Spleen (tissue), 11 donors: Measurements from ENCODE around the gene YEATS2. TPM values are rescaled to one million over a fixed set of nuclear protein-coding genes. Genes with fewer than 3 reads are reported as not detected.

Experiments used
- DNase-seq: peaks from one replicate; pipeline ENCODE4 v3.0.0-alpha.2; 2020
- H3K27ac ChIP-seq, 8 donors: fragments of 200-600 bp; sonication (generic) in 7 of 8; 1 replicate in 4 of 8; 2 replicates in 4 of 8; pipeline versions ENCODE4 v1.5.0 to v1.8.0; 2016 to 2021; ENCODE audit warnings: inconsistent platforms in 4 of 8, mild to moderate bottlenecking in 4 of 8, moderate library complexity in 1 of 8
- H3K27me3 ChIP-seq, 7 donors: fragments of 200-600 bp; sonication (generic) in 6 of 7; replicated peaks in 1 of 7; 1 replicate in 4 of 7; 2 replicates in 3 of 7; pipeline versions ENCODE4 v1.5.0 to v1.8.0; 2016 to 2021; ENCODE audit warnings: inconsistent platforms in 3 of 7, mild to moderate bottlenecking in 1 of 7
- H3K36me3 ChIP-seq, 6 donors: fragments of 200-600 bp; sonication (generic) in 5 of 6; 1 replicate in 4 of 6; 2 replicates in 2 of 6; pipeline versions ENCODE4 v1.5.0 to v1.8.0; 2016 to 2021; ENCODE audit warnings: inconsistent platforms in 2 of 6
- H3K4me1 ChIP-seq, 6 donors: fragments of 200-600 bp; sonication (generic) in 5 of 6; 1 replicate in 3 of 6; 2 replicates in 3 of 6; pipeline versions ENCODE4 v1.5.0 to v1.8.0; 2016 to 2021; ENCODE audit warnings: inconsistent platforms in 3 of 6
- H3K4me3 ChIP-seq, 8 donors: fragments of 200-600 bp; sonication (generic) in 7 of 8; 1 replicate in 4 of 8; 2 replicates in 4 of 8; pipeline versions ENCODE4 v1.5.0 to v1.8.0; 2016 to 2021; ENCODE audit warnings: inconsistent platforms in 4 of 8, mild to moderate bottlenecking in 4 of 8, moderate library complexity in 2 of 8
- H3K9me3 ChIP-seq, 8 donors: fragments of 200-600 bp; sonication (generic) in 7 of 8; 1 replicate in 4 of 8; 2 replicates in 4 of 8; pipeline versions ENCODE4 v1.5.0 to v1.8.0; 2016 to 2021; ENCODE audit warnings: inconsistent platforms in 4 of 8
- CTCF ChIP-seq, 11 experiments: fragments of 200-600 bp in 7 of 11; fragments of 450-650 bp in 4 of 11; sonication (generic) in 4 of 11; IDR thresholded peaks in 8 of 11; conservative IDR thresholded peaks in 3 of 11; 1 replicate in 7 of 11; 2 replicates in 4 of 11; pipeline versions ENCODE4 v1.4.0 to v1.8.0; 2016 to 2021; ENCODE audit warnings: antibody characterized with exemption in 11 of 11, inconsistent platforms in 4 of 11, mild to moderate bottlenecking in 1 of 11
- POLR2A ChIP-seq, 3 donors: fragments of 450-650 bp; IDR thresholded peaks; one replicate each; pipeline ENCODE4 v1.5.1; 2017; ENCODE audit warnings: antibody characterized with exemption in 3 of 3, mild to moderate bottlenecking in 1 of 3
- POLR2AphosphoS5 ChIP-seq, 3 donors: sonication (generic); formaldehyde crosslinking; IDR thresholded peaks; one replicate each; pipeline ENCODE4 v1.5.1; 2017; ENCODE audit warnings: antibody characterized with exemption in 3 of 3
- WGBS, 5 donors: extraction: QIAGEN DNeasy Blood & Tissue Kit in 3 of 5; methylation state at CpG; one replicate each; pipeline versions ENCODE4 v1.1.5 to v1.1.7; 2013 to 2018; 5-methylcytosine and 5-hydroxymethylcytosine counted together
- intact Hi-C: fragments of 100-400 bp; cut with DNase I; formaldehyde crosslinking; loops from one replicate; pipeline ENCODE4 v1.15.0; 2023; ENCODE audit warnings: low total_unique reads
- polyA plus RNA-seq, 3 donors: library from polyadenylated mRNA; stranded (reverse); fragments of 200-250 nt; gene quantifications; one replicate each; pipeline ENCODE4 v1.2.1, GENCODE V29; 2013
- total RNA-seq, 7 donors: library from RNA; depleted of rRNA in 3 of 7; stranded (reverse); fragments of >200 nt in 3 of 7; fragmentation: NEBNext Ultra II Directional in 4 of 7; extraction: Animal tissue kit (Norgen Biotek cat#: 25700) in 4 of 7; gene quantifications; one replicate each; pipeline versions ENCODE4 v1.1.0 to v1.2.1, GENCODE V29; 2016 to 2021
- donor health status: healthy with polysubstance abuse.
- donor health status: DM: no; HTN: no; CAD: no; lungs with moderate emphysema.
- donor health status: DM: no; HTN: no; CAD: no.
- donor health status: Bipolar disorder and iron deficiency.
- donor health status: healthy.
- donor health status: DM: no; HTN: no; CAD: no.
- donor health status: DM: yes; HTN: yes; CAD: no.

The YEATS2 gene
- total and polyA plus RNA-seq, 10 donors, result 4.6 to 33.5 (median 24.9) TPM

GRCh38 chr3:183745300-183746098 lies 47.9 kb downstream of the YEATS2 start:
- Histone ChIP-seq H3K9me3 (no peaks in the 10 kb centered on the region), H3K27me3 (no peaks in the 10 kb centered on the region), H3K4me3 (no peak overlapping the region), H3K27ac (no peak overlapping the region), H3K36me3 (peaks cover 0 to 80% (median 21%) of the 10 kb centered on the region in 6 donors), H3K4me1 (no peaks in the 10 kb centered on the region)
- intact Hi-C loops, result no loop called here
- TF ChIP-seq POLR2AphosphoS5 (IDR thresholded peaks at IDR 0.05) (no peak), CTCF (IDR thresholded peaks at IDR 0.05 in 8 of 11, conservative IDR thresholded peaks at IDR 0.05 in 3 of 11) (no peak), POLR2A (IDR thresholded peaks at IDR 0.05) (no peak)
- DNase-seq, result no peak
- WGBS, 5 donors, result 88 to 91% (median 89%) methylated on average over 16 of the region's 16 CpGs

GRCh38 chr3:183754052-183754451 lies 56.5 kb downstream of the YEATS2 start:
- DNase-seq, result no peak
- H3K27ac ChIP-seq, result no peak overlapping the region
- peaks cover 2 to 100% (median 61%) of the 10 kb centered on the region in 6 donors for H3K36me3 ChIP-seq
- no peaks in the 10 kb centered on the region for H3K9me3 ChIP-seq
- intact Hi-C loops, result no loop called here
- no peak for TF ChIP-seq POLR2AphosphoS5 (IDR thresholded peaks at IDR 0.05)
- no peak for TF ChIP-seq POLR2A (IDR thresholded peaks at IDR 0.05)
- no peak for TF ChIP-seq CTCF (IDR thresholded peaks at IDR 0.05 in 8 of 11, conservative IDR thresholded peaks at IDR 0.05 in 3 of 11)
- no peaks in the 10 kb centered on the region for H3K4me1 ChIP-seq
- no peak overlapping the region for H3K4me3 ChIP-seq
- no peaks in the 10 kb centered on the region for H3K27me3 ChIP-seq
- WGBS, 5 donors, result 95 to 98% (median 96%) methylated on average over 5 of the region's 5 CpGs

GRCh38 chr3:183762304-183762703 lies 64.7 kb downstream of the YEATS2 start:
- Histone ChIP-seq H3K4me1 (peaks cover 0 to 28% (median 7%) of the 10 kb centered on the region in 6 donors), H3K9me3 (no peaks in the 10 kb centered on the region), H3K4me3 (no peak overlapping the region), H3K27ac (no peak overlapping the region), H3K36me3 (peaks cover 2 to 80% (median 46%) of the 10 kb centered on the region in 6 donors), H3K27me3 (no peaks in the 10 kb centered on the region)
- WGBS, 5 donors, result 96 to 99% (median 98%) methylated on average over 6 of the region's 6 CpGs
- TF ChIP-seq CTCF (IDR thresholded peaks at IDR 0.05 in 8 of 11, conservative IDR thresholded peaks at IDR 0.05 in 3 of 11), result no peak
- no peak for TF ChIP-seq POLR2A (IDR thresholded peaks at IDR 0.05)
- TF ChIP-seq POLR2AphosphoS5 (IDR thresholded peaks at IDR 0.05), result no peak
- intact Hi-C loops, result loop anchor here (10.0 kb wide), 1 partner anchor 638 kb away; no protein-coding TSS in a partner anchor
- DNase-seq, result no peak
